Smooth muscle cell of the brain vasculature (primary cell): ENCODE results near the gene MRPS18A.

ENCODE experiments used
- DNase-seq: peaks from one replicate; pipeline ENCODE4 v3.0.0-alpha.2; 2012; ENCODE audit warnings: low read depth, low spot score

Gene MRPS18A

DNA sequence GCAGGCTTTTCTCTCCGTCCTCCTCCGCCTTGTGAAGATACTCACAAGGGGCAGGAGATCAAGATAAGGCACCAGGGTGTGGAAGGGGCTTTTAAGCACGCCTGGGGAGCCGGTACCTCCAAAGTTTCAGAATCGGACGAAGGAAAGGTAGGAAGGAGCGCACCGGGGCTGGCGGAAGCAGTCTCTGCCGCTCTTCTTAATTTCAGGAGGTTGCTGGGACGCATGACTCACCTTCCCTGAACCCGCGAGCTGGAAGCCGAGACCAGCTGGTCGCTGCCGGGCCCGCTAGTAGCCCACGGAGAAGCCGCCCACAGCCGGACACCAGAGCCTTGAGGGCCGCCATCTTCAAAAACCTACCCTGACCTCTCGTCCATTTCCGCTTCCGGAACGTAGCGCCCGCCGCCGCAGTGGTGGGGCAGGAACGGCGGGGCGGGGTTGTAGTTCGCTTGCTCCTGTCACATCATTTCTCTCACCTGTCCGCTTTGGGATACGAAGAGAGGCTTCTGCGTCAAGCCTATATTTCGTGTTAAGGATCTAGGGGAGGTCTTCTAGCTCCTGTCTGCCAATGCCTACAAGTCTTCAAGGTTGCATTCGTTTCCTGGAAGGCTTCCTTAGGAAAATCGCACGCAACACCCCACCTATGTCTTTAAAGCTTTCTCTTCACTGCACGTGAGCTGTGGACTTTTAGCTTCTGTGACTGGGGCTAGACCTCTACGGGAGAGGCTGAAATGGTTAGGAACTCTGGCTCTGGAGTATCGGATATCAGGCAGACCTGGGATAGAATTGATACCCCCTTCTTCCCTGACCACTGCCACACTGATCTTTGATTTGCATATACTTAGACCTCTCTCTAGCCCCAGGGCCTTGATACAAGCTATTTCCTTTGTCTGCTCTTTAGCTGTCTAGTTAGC is at the start of gene MRPS18A:
Gene MRPS18A, minus strand, starts transcription at position 355 of the 911 bp plus-strand sequence. Its CDS starts 12 bp downstream, at position 343.
- DNase-seq: no peak

DNA sequence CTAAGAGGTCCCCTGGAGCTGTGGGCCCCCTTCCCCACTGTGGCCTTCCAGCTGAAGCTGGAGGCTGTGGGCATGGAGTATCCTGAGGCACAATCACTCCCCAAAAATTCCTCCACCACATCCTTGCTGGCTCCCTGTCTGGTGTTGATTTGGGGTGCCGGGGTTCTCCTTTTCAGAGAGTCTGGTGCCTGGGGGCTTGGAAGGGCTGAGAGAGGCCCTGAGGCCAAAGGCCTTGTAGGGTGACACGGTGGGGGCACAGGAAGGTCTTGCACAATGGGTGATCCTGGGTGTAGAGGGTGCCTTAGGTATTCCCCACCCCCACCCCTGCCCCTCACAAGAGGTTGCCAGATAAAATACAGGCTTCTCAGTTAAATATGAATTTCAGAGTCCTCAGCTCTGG is 49.3 kb upstream of the MRPS18A start:
- no peak for DNase-seq

DNA sequence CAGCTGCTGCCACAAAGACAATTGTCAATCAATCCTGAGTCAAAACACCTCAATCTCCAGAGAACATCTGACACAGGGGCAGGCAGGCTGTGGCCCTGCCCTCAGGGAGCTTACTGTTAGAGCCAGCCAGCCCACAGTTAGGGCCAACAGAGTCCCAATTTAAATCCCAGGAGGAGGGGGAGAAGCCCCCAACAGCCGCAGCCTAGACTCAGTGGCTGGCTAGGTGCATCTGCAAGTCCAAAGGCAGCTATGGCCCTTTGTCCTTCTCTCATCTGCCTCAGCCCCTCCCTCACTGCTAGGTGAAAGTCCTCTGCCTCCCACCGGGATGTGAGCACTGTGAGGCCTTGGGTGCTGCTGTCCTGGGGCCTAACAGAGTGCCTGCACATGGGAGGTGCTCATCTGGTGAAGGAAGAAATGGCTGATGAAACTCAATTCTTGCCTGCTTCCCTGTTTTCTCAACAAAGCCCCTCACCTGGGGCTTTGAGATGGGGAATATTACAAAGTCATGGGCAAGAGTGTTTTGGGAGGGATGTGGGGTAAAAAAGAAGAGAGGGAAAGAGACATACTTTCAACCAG is 48.7 kb upstream of the MRPS18A start:
- DNase-seq: no peak

DNA sequence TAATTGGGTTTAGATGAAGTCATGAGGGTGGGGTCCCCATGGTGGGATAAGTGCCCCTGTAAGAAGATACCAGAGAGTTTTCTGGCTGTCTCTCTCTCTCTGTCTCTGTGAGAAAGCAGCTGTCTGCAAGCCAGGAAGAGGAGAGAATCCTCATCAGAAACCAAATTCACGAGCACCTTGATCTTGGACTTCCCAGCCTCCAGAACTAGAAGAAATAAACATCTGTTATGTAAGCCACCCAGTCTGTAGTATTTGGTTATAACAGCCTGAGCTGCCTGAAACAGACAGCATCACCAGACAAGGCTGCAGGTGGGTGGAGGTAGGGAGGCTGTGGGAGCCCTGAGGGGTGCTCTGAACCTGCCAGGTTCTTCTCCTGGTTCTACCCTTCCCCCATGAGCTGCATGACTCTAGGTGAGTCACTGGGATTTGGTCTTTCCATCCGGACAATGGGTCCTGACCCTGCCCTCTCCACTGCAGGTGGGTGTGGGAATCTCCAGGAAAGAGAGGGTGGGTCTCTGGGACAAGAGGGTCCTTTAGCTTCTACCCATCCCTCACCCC is 48.1 kb upstream of the MRPS18A start:
- no peak for DNase-seq

DNA sequence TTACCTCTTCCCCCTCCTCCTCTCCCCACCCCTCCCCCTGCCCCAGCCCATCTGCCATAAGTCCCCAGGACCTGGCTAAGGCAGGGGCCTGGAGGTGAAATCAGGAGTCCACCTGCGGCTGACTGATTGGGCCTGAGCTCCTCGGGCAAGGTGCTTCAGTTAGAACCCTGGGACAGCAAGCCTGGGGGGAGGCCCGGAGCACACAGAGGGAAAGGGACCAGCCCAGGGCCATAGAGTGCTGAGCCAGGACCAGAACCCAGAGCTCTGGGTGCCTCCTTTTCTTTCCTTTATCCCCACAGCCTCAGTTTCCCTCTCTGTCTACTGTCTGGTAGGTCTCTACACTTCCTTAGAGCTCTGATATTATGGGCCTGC is 46.7 kb upstream of the MRPS18A start:
- no peak for DNase-seq

DNA sequence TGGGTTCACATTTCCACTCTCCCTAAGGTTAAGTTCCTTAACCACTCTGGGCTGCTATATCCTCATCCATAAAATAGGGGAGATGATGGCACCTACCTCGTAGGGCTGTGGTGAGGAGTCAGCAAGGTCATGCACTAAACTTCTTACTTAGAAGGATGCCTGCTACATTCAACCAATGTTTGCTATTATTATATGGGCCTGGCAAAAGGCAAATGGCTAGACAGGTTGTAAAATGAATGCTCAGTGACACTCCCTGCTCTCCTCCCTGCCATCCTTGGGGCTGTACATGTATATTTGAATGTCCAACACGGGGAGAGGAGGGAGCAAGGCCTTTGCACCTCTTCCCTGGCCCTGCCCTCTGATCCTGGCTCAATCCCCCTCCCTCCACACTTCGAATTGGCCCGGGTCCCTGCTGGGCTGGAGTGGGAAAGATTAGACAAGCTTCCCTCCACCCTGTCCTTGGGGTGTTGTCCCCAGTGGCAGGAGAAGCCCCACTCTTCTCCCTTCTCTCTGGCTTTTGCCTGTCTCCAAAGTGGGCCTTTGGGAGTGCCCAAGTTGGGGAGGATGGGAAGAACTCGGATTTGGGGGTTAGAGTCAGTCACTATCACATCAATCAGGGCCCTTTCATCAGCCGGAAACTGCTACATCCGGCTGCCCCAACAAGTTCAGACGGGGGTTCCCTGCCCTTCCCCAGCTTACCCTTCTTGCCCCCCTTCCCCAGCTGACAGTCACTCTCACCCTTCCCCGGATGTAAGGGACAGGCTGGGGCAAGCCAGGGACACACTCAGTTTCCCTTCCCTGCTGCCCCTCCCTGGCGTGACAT is 46.1 kb upstream of the MRPS18A start:
- no peak for DNase-seq

DNA sequence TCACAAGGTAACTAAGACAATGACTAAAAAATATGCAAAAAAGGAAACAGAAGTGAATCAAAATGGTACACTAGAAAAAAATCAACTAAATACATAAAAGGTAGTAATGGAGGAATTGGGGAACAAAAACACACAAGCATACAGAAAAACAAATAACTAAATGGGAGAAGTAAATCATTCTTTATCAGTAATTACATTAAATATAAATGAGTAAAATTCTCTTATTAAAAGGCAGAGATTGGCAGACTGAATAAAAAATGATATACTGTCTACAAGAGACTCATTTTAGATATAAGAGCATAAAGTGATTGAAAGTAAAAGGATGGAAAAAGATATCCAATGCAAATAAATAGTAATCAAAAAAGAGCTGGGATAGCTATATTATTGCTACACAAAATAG is 43.0 kb upstream of the MRPS18A start:
- no peak for DNase-seq

DNA sequence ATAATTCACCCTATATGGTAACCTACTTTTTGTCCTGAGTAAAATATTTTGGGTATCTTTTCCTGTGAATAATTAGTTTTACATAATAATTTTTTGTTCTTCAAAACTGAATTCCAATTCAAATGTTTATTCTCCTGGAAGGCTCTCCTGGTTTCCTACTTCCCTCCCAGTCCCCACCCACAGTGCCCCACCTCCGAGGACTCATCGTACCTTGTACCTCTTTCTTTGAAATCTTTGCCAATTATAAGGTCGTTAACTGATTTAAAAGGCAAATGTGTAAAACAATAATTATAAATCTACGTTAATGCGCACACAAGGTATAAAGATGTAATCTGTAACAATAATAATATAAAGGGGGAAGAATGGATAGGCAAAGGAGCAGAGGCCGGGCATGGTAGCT is 41.9 kb upstream of the MRPS18A start:
- no peak for DNase-seq

DNA sequence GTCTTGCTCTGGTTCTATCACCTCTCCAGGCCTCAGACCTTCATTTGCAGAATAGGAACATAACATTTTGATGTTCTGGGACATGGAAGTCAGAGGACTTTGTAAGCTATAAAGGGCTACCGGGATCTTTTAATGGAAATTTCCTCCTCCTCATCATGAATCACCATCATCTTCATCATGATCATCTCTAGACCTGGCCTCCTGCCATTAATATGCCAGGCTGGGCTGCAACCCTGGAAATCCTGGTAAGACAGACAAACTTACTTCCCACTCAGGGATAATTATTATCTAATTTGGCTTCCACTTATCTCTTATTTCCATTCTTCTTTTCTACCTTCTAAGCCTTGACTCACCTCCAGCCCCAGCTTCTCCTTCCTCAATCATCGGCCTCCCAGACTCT is 41.0 kb upstream of the MRPS18A start:
- no peak for DNase-seq

DNA sequence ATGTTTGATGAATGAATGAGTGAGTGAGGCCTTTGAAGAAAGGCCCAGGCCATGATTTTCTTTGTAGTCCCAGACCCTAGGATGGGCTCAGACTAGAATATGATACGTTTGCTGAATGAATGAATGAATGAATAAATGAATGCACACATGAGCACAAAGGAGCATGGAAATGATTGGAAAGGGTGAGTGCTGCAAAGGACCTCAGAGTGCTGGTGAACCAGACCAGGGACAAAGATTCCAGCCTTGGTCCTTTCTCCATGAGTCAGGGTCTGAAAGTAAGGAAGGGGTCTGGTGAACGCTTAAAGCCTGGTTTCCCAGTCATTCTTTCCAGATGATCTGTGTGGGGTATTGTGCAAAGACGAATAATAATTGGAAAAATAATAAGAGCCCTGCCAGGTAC is 40.0 kb upstream of the MRPS18A start:
- DNase-seq: no peak

DNA sequence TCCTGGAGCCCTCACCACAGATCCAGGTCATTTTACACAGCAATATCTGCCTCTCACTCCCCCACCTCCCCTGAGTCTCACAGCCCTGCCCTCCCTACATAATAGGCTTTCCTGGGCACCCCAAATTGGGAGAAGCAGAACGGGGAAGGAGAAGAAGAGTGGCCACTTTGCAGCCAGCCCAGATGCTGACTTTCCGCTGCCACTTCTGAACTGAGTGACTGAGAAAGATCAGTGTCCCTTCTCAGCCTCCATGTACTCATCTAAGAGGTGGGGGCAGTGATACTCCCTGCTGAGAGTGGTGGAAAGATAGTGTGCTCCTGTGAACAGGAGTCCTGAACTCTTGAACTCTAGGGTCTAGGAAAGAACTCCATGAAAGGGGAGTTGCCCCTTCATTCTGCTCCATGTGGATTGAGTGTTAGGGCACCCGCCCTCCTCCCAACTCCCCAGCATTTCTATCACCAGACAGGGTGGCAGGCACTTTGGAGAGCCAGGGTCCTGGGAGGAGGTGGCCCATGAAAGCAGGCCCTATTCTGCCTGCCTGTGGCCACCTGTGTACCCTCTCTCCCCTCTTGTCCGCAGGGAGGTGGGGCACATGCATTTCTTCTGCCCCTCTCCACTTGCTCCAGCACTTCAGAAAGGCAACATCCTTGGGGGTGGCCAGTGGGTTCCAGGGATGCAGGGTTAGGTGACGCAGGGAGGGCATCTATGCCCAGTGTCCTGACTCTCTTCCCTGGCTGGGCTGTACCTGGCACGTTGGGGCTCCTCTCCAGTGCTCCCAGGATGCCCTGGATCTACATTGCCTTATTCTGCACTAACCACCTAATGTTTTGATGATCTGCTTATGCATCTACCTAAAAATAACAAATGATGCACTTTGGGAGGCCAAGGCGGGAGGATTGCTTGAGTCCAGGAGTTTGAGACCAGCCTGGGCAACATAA is 38.3 kb upstream of the MRPS18A start:
- DNase-seq: no peak

DNA sequence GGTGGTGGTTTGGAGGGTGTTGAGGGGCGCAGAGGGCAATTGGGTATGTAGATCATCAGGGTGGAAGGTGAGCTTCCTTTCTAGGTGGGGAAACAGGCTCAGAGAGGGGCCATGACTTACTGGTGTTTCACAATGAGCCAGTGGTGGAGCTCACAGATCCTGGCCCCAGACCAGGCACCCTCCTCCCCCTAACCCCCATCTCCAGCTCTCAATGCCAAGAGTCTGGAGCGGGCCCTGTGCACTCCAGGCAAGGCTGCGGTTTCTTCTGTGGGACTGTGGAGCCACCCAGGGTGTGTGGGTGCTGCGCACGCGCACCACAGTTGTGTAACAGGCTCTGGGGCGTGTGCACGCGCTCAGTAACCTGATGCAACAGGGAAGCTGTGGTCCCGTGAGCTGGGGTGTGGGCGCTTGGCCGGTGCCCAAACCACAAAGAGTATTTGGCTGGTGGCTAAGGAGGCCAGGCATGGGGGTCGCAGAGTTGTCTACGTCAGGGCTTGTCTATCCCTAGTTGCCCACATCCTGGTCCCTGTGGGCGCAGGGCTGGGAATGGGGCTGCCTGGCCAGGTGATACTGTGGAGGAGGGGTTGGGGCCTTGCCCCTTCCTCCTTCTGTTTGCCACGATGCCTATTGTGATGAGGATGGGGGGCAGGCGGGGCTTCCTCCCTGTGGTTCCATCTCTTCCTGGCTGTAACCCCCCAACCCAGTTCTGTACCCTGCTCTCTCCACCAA is 37.5 kb upstream of the MRPS18A start:
- DNase-seq: no peak

DNA sequence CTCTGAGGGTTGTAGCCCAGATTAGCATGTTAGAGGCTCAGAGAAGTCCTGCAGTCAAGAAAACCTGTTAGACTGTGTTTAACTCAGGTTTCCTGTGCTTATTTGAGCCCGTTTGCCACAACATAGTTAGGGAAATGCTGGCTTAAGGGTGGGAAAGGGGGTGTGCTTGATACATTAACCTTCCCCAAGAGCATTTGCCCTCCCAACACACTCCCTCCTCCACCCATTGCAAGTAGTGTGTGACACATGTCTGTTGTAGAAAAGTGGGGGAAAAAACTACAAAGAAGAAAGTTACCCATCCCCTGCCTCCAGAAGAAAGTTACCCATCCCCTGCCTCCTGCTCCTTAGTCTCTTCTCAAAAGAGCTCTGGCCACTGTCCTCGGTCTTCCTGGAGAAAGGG is 36.8 kb upstream of the MRPS18A start:
- DNase-seq: no peak

DNA sequence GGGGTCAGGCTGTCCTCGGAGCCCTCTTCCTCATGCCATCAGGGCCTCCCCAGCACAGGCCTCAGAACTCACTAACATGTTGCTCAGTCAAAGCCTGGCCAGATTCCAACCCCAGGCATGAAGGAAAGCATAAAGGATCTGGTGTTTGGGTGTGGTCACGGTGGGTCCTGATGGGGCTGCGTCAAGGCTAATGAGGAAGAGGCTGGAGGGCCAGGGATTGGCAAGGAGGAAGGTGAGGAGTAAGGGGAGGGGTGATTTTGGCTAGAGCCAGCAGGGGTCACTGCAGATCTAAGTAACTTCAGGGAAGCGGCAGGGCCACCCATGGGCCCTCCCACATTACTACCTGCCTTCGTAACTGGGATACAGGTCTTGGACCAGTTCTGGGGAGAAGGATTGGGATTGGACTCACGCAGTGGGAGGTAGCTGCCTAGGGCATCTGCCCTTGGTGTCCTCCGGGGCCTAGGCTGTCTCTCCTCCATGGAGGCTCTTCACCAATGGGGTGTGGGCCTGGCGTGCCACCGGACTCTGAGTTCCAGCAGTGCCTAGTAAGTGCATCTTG is 36.2 kb upstream of the MRPS18A start:
- no peak for DNase-seq

DNA sequence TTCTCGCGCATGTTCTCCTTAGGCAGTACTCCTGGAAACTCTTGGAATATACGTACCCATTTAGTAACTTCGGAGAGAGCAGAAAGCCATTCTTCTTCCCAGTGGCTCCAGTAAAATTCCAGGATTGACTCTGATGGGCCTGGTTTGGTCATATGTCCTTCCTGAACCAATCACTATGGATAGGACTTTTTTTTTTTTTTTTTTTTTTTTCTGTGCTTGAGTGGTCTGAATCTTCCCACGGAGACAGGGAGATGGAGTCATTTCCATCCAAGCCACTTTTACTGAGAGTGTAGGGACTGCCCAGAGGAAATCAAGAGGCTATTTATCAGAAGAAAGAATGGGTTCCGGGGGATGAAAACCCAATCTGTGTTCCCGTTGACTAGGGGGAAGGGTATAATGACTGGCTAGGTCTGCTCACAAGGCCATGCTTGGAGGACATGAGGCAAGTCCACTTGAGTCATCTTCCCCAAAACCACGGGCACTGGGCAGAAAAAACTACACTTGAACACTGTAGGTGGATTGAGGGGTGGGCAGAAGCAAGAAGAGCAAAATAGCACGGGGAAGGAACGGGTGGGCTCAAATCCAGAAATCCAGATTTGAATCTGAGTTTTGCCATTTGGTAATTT is 35.4 kb upstream of the MRPS18A start:
- no peak for DNase-seq

DNA sequence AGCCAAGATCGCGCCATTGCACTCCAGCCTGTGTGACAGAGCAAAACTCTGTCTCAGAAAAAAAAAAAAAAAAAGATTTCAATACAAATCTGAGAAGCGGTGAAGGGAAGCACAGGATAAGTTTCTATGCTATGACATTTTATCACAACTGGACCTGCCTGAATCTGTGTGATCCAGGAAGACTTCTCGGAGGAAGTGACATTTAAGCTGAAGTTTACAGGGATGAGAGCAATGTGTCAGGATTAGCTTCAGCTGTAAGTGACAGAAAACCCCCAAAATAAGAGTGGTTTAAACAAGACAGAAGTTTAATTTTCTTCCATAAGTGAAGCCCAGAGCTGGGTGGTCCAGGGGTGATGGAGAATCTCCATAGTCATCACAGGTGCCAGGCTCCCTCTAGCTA is 33.4 kb upstream of the MRPS18A start:
- no peak for DNase-seq

DNA sequence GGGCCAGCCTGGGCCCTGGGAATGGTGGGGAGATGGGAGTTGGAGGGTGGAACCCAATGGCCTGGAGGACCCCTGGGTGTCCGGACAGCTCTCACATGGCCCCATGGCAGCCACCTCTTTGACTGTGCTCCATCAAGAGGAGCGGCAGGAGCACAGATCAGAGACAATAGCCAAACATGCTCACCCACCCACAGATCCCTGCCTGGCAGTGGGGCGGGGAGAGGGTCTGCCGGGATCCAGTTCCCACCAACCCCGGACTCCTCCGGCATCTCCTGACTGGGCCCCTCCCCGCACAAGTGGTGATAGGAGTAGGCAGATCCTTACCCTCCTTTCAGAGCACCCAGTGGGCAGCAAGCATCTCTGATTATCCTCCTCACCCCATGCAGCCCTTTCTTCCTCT is 31.9 kb upstream of the MRPS18A start:
- DNase-seq: no peak

DNA sequence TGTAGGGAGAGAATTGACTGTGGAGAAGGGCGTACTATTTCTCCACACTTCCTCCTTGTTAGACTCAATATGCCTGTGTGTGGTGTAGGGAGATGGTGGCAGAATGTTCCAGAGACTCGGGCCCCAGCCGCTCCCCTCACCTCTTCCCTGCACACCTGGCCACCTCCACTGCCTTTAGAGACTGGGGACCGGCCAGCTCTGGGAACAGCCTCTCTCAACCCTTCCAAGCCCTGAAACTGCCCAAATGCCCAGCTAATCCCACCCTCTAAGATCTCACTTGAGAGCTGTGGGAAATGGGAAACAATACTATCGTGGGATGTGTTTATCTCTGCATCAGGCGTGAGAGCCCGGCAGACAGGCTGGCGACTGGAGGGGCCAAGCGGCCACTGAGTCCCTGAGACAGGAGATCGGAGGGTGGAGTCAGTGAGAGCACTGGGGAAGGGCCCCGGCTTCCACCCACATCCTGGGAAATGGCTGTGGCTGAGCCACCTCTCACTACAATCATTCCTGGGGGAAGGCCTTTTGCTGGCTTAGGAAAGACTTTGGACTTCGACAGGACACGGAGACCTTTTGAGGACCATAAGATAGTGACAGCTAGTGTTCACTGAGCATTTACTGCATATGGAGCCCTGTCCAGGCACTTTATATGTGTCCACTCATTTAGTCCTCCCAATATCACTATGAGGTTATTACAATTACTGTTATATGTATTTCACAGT is 31.0 kb upstream of the MRPS18A start:
- no peak for DNase-seq

DNA sequence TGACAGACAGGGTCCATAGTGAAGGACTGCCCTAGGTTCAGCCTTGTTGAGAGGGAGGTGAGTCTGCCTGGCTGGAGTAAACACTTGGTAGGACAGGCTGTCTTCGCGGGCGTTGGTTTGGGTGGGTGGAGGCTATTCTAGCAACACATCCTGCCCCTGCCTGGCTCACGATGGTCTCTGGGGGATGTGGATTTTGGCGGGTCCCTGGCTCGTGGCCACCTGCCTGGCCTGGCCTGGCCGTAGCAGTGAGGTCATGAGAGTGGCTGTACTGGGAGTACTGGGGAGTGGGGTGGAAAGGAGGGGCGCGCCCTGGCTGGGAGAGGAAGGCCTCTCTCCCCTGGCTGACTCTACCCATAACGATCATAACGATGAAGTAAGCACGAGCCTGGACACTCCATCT is 30.2 kb upstream of the MRPS18A start:
- DNase-seq: no peak
